Panc1 (cell line): ENCODE results near the gene CTXND2. TPM values are rescaled to one million over a fixed set of nuclear protein-coding genes. Genes with fewer than 3 reads are reported as not detected.
"Not testable (repeated sequence)": the region's sequence is repeated elsewhere in the genome, so short reads cannot be mapped to it uniquely, and the experiment has no call there.

Experiments used
- ATAC-seq: fragments of 200-7000 bp; cut with Tn5 transposase; 2 replicates; pipeline ENCODE4 v1.9.1; 2020; ENCODE audit warnings: mild to moderate bottlenecking, moderate library complexity
- BruUV-seq: library from RNA; stranded (reverse); fragments of 400-500 nt; replicated peaks from 2 replicates; lab custom pipeline; 2021; lab: Mats Ljungman, UMichigan
- CTCF ChIA-PET: fragments of 300-600 bp; sonication (Branson Sonifier 250); formaldehyde crosslinking; loops from one replicate; lab custom pipeline; 2022; ENCODE audit warnings: antibody characterized with exemption; lab: Charles Lee
- POLR2A ChIA-PET: fragments of 300-600 bp; sonication (Branson Sonifier 250); formaldehyde crosslinking; loops from one replicate; lab custom pipeline; 2022; ENCODE audit warnings: antibody characterized with exemption; lab: Charles Lee
- DNase-seq: peaks from one replicate; pipeline ENCODE4 v3.0.0-alpha.2; 2010; ENCODE audit warnings: low read depth, low spot score
- H3K27ac ChIP-seq: 2 replicates; pipeline ENCODE4 v1.5.1; 2011; ENCODE audit warnings: mild to moderate bottlenecking, low read length, inconsistent platforms
- H3K27me3 ChIP-seq: fragments of 200-500 bp; sonication (Bioruptor generic); 2 replicates; pipeline ENCODE4 v1.6.0; 2014; ENCODE audit warnings: low read length, inconsistent platforms; ENCODE audit not compliant: control insufficient read depth, insufficient read depth
- H3K36me3 ChIP-seq: fragments of 200-500 bp; sonication (Bioruptor generic); 2 replicates; pipeline ENCODE4 v1.5.1; 2014; ENCODE audit warnings: inconsistent platforms, mild to moderate bottlenecking, low read length, moderate library complexity; ENCODE audit not compliant: control insufficient read depth, insufficient read depth
- H3K4me1 ChIP-seq: 2 replicates; pipeline ENCODE4 v1.5.1; 2011; ENCODE audit warnings: inconsistent platforms, mild to moderate bottlenecking, low read length, moderate library complexity; ENCODE audit not compliant: control insufficient read depth, insufficient read depth
- H3K4me3 ChIP-seq, 2 experiments: 2 replicates each; pipeline ENCODE4 v1.5.1; 2011 to 2012; ENCODE audit warnings: low read depth in 2 of 2, low read length in 2 of 2, mild to moderate bottlenecking in 2 of 2, inconsistent platforms in 1 of 2, moderate library complexity in 1 of 2
- H3K9me3 ChIP-seq: fragments of 200-500 bp; sonication (Bioruptor generic); 2 replicates; pipeline ENCODE4 v1.5.1; 2014; ENCODE audit warnings: low read depth, mild to moderate bottlenecking, inconsistent platforms, low read length, moderate library complexity; ENCODE audit not compliant: control insufficient read depth, insufficient read depth
- CTCF ChIP-seq: fragments of 450-650 bp; IDR thresholded peaks from 2 replicates; pipeline ENCODE4 v1.5.1; 2017; ENCODE audit warnings: mild to moderate bottlenecking
- POLR2AphosphoS5 ChIP-seq: IDR thresholded peaks from 2 replicates; pipeline ENCODE4 v1.6.1; 2012; ENCODE audit warnings: mild to moderate bottlenecking, low read depth, low read length, moderate library complexity
- REST ChIP-seq, 2 experiments: IDR thresholded peaks; 2 replicates each; pipeline ENCODE4 v1.6.1; 2011 to 2012; ENCODE audit warnings: low read depth in 2 of 2, control low read depth in 1 of 2, low read length in 1 of 2, mild to moderate bottlenecking in 1 of 2, moderate library complexity in 1 of 2; ENCODE audit not compliant: insufficient read depth in 1 of 2
- SIN3A ChIP-seq: IDR thresholded peaks from 2 replicates; pipeline ENCODE4 v1.6.1; 2012; ENCODE audit warnings: low read depth, mild to moderate bottlenecking, low read length, moderate library complexity, borderline replicate concordance; ENCODE audit not compliant: insufficient read depth
- TCF7L2 ChIP-seq: IDR thresholded peaks from 2 replicates; pipeline ENCODE4 v1.6.1; 2011; ENCODE audit warnings: mild to moderate bottlenecking, low read depth, low read length, inconsistent platforms
- in situ Hi-C: cut with HindIII; loops from 2 replicates; pipeline ENCODE4 v1.10.0; 2016; ENCODE audit warnings: low sequenced_read_pairs, low pct_unique_long_range_greater_than_20kb
- intact Hi-C: fragments of 100-400 bp; cut with micrococcal nuclease; formaldehyde crosslinking; loops from one replicate; pipeline ENCODE4 v1.10.0; 2022; ENCODE audit not compliant: unreplicated experiment
- total RNA-seq: library from RNA; stranded (reverse); gene quantifications from one replicate; pipeline ENCODE4 v1.2.1, GENCODE V29; 2021; ENCODE audit not compliant: unreplicated experiment

Gene CTXND2
- total RNA-seq, 1 experiment from 2014 or later = not detected

GRCh38 chr1:150928286-150928685, 41.4 kb downstream of the CTXND2 start:
- no peak for TF ChIP-seq TCF7L2
- Histone ChIP-seq H3K36me3 (peaks cover 18% of the 10 kb centered on the region), H3K4me1 (no peaks in the 10 kb centered on the region; the same call in 1 of the 2 replicates), H3K27me3 (no peaks in the 10 kb centered on the region), H3K4me3 (no peak overlapping the region), H3K27ac (no peak overlapping the region), H3K9me3 (no peaks in the 10 kb centered on the region)
- DNase-seq (no peak), ATAC-seq (no peak)
- intact Hi-C loops = no loop called here
- in situ Hi-C loops = no loop called here
- POLR2A ChIA-PET = interaction anchor here (0.5 kb wide), 1 partner anchor 29 kb away, joined by 3 read pairs; no protein-coding TSS in a partner anchor
- CTCF ChIA-PET = interaction anchor here (0.6 kb wide), 1 partner anchor 9 kb away, joined by 6 read pairs; no protein-coding TSS in a partner anchor
- BruUV-seq = no TSS peak

DNA sequence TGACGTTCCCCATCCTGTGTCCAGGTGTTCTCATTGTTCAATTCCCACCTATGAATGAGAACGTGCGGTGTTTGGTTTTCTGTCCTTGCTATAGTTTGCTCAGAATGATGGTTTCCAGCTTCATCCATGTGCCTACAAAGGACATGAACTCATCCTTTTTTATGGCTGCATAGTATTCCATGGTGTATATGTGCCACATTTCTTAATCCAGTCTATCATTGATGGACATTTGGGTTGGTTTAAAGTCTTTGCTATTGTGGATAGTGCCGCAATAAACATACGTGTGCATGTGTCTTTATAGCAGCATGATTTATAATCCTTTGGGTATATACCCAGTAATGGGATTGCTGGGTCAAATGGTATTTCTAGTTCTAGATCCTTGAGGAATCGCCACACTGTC, 41.8 kb downstream of the CTXND2 start:
- H3K27ac ChIP-seq, POLR2A ChIA-PET, DNase-seq, H3K27me3 ChIP-seq, CTCF ChIA-PET, intact Hi-C loops, in situ Hi-C loops, H3K4me1 ChIP-seq, H3K4me3 ChIP-seq, ATAC-seq, H3K9me3 ChIP-seq, BruUV-seq: not testable (repeated sequence)
- peaks cover 18% of the 10 kb centered on the region for H3K36me3 ChIP-seq

GRCh38 chr1:150931773-150932172, 44.8 kb downstream of the CTXND2 start:
- no TSS peak for BruUV-seq
- DNase-seq (no peak), ATAC-seq (no peak)
- Histone ChIP-seq H3K4me3 (no peak overlapping the region), H3K36me3 (peaks cover 25% of the 10 kb centered on the region), H3K27ac (no peak overlapping the region), H3K27me3 (no peaks in the 10 kb centered on the region), H3K9me3 (no peaks in the 10 kb centered on the region), H3K4me1 (no peaks in the 10 kb centered on the region; the same call in 1 of the 2 replicates)
- TF ChIP-seq TCF7L2 (no peak), REST (IDR thresholded peaks at IDR 0.05; ENCODE audit: insufficient read depth in 1 of 2, low read depth in 2 of 2, low read length in 1 of 2) (no peak), SIN3A (no peak), CTCF (no peak), POLR2AphosphoS5 (no peak)
- intact Hi-C loops = no loop called here
- in situ Hi-C loops = no loop called here
- ChIA-PET CTCF (no interaction called here), POLR2A (no interaction called here)
